Activated CD8-positive, alpha-beta memory T cell treated with anti-CD3 and anti-CD28 coated beads, Interleukin-2, amount 50 U/mL, for 48 hours (primary cell): ENCODE results near the gene PUS1.
"Not testable (repeated sequence)": the region's sequence is repeated elsewhere in the genome, so short reads cannot be mapped to it uniquely, and the experiment has no call there.

Experiments
- DNase-seq: peaks from one replicate; pipeline ENCODE4 v3.0.0-alpha.2; 2020

The PUS1 gene

GRCh38 chr12:131965073-131965472 lies 36.0 kb downstream of the PUS1 start:
- no peak for DNase-seq

GRCh38 chr12:131971226-131971625 lies 42.1 kb downstream of the PUS1 start:
- DNase-seq = peak; percentile 12

GRCh38 chr12:131975228-131975627 lies 46.2 kb downstream of the PUS1 start:
- peak; percentile 23 for DNase-seq

- DNase-seq = peak; percentile 8
Observed at GRCh38 chr12:131979606-131980005, 50.5 kb downstream of the PUS1 start.

GRCh38 chr12:131980263-131980662 lies 51.2 kb downstream of the PUS1 start:
- no peak for DNase-seq

- peak; percentile 41 for DNase-seq
Observed at GRCh38 chr12:131981388-131981787, 52.3 kb downstream of the PUS1 start.

- DNase-seq = peak; percentile 15
Observed at GRCh38 chr12:131982041-131982440, 53.0 kb downstream of the PUS1 start.

GRCh38 chr12:131983026-131983425 lies 54.0 kb downstream of the PUS1 start:
- peak; percentile 40 for DNase-seq

GRCh38 chr12:131983554-131983953 lies 54.5 kb downstream of the PUS1 start:
- no peak for DNase-seq

GRCh38 chr12:131984334-131984733 lies 55.3 kb downstream of the PUS1 start:
- DNase-seq = peak; percentile 10

- DNase-seq = not testable (repeated sequence)
Observed at GRCh38 chr12:131985510-131985875, 56.4 kb downstream of the PUS1 start.

- DNase-seq = peak; percentile 23
Observed at GRCh38 chr12:131986361-131986760, 57.3 kb downstream of the PUS1 start.

- peak; percentile 40 for DNase-seq
Observed at GRCh38 chr12:131986910-131987309, 57.8 kb downstream of the PUS1 start.

- peak; percentile 25 for DNase-seq
Observed at GRCh38 chr12:131987552-131987951, 58.5 kb downstream of the PUS1 start.

- peak; percentile 38 for DNase-seq
Observed at GRCh38 chr12:131988054-131988796, 59.1 kb downstream of the PUS1 start.

- peak; percentile 20 for DNase-seq
Observed at GRCh38 chr12:131989021-131989420, 59.9 kb downstream of the PUS1 start.

- peak; percentile 35 for DNase-seq
Observed at GRCh38 chr12:131990066-131990979, 61.2 kb downstream of the PUS1 start.

- peak; percentile 18 for DNase-seq
Observed at GRCh38 chr12:131990980-131991305, 61.9 kb downstream of the PUS1 start.

GRCh38 chr12:131991816-131992430 lies 62.8 kb downstream of the PUS1 start:
- DNase-seq = peak; percentile 20

- DNase-seq = no peak
Observed at GRCh38 chr12:131994589-131994988, 65.5 kb downstream of the PUS1 start.
